Measurements from ENCODE around the gene NT5C1A.

DNA sequence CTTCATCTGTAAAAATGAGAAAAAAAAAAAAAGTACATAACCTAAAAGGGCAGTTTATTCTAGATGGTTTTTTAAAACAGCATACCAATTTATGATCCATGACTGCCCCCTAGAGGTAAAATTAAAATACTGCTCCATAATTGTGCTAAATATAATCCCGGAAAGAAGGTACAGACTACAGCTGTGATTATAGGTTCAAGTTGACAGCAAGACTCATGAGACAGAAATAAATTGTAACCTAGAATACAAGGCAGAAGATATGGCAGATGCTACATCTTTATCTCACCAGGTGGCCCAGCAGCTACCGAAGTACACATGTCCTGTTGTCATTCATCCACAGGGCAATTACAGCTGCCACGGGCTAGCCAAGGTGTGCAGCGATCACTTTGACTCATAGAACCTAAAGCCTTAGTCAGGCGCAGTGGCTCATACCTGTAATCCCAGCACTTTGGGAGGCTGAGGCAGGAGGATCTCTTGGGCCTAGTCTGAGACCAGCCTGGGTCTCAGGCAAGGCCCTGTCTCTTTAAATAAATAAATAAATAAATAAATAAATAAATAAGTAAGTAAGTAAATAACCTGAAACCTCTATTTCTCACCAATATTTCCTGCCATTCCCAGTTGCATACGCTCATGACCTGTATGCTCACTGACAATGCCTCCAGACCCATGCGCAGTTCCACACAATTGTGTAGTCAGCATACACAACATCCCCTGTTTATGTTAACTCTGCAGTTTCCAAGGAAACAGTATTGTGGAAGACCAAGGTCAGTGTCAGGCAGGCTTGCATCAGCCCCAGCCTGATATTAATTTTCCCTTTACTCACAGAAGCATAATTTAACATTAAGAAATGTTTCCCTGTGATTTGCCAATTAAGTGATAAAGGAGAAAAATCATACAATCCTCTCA is 48.4 kb upstream of the NT5C1A start:
- TF ChIP-seq, protein P1, sequence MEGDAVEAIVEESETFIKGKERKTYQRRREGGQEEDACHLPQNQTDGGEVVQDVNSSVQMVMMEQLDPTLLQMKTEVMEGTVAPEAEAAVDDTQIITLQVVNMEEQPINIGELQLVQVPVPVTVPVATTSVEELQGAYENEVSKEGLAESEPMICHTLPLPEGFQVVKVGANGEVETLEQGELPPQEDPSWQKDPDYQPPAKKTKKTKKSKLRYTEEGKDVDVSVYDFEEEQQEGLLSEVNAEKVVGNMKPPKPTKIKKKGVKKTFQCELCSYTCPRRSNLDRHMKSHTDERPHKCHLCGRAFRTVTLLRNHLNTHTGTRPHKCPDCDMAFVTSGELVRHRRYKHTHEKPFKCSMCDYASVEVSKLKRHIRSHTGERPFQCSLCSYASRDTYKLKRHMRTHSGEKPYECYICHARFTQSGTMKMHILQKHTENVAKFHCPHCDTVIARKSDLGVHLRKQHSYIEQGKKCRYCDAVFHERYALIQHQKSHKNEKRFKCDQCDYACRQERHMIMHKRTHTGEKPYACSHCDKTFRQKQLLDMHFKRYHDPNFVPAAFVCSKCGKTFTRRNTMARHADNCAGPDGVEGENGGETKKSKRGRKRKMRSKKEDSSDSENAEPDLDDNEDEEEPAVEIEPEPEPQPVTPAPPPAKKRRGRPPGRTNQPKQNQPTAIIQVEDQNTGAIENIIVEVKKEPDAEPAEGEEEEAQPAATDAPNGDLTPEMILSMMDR (IDR thresholded peaks at IDR 0.05): peak; percentile 61 to 83 (median 74)
- TF ChIP-seq POLR2A (IDR thresholded peaks at IDR 0.05): no peak

All from heart left ventricle (tissue), 13 donors.